Measurements from ENCODE around the gene SEMA3F.

GRCh38 chr3:50156549-50157493, 1.7 kb downstream of the SEMA3F start:
- no peak for TF ChIP-seq POLR2A (IDR thresholded peaks at IDR 0.05; ENCODE audit: low read depth, low read length)
- TF ChIP-seq POLR2AphosphoS5 (IDR thresholded peaks at IDR 0.05; ENCODE audit: low read depth, low read length) = no peak
- no peak for TF ChIP-seq TAF1 (IDR thresholded peaks at IDR 0.05; ENCODE audit: low read depth, low read length)
- TF ChIP-seq POU2F2 (IDR thresholded peaks at IDR 0.05; ENCODE audit: low read depth, low read length) = no peak

Measured in GM12891 (cell line).